ENCODE data around the gene GSTA4. TPM values are rescaled to one million over a fixed set of nuclear protein-coding genes. Genes with fewer than 3 reads are reported as not detected.
"Not testable (repeated sequence)": the region's sequence is repeated elsewhere in the genome, so short reads cannot be mapped to it uniquely, and the experiment has no call there.

GSTA4 gene
- total and polyA plus RNA-seq, 2 experiments from 2014 or later: 26.5 to 37.9 TPM

GRCh38 chr6:52965380-52965779, 29.7 kb downstream of the GSTA4 start:
- no peak overlapping the region for H2AFZ ChIP-seq
- H3K36me3 ChIP-seq (ENCODE audit: low read depth): no peaks in the 10 kb centered on the region
- H3K79me2 ChIP-seq (ENCODE audit: insufficient read depth): no peaks in the 10 kb centered on the region
- H3K9ac ChIP-seq: no peak overlapping the region
- no peaks in the 10 kb centered on the region for H3K9me3 ChIP-seq (ENCODE audit: low read depth)
- H3K4me2 ChIP-seq (ENCODE audit: unreplicated experiment): no peak overlapping the region
- no peak overlapping the region for H3K27ac ChIP-seq
- 53 to 54% methylated on average over 4 of the region's 4 CpGs for WGBS, 2 experiments (ENCODE audit: low coverage in 1 of 2, low lambda C conversion rate in 2 of 2, missing lambda C conversion rate in 2 of 2)
- TF ChIP-seq EZH2 (IDR thresholded peaks at IDR 0.05; ENCODE audit: insufficient read depth, poor library complexity, severe bottlenecking) (no peak), EZH2phosphoT487 (IDR thresholded peaks at IDR 0.05; ENCODE audit: insufficient read depth, low read depth) (no peak)
- H4K20me1 ChIP-seq (ENCODE audit: insufficient read depth): no peaks in the 10 kb centered on the region
- in situ Hi-C loops (cut with MboI): no loop called here
- no peaks in the 10 kb centered on the region for H3K9me2 ChIP-seq (ENCODE audit: insufficient read depth)
- H3K4me1 ChIP-seq (ENCODE audit: insufficient read depth): no peaks in the 10 kb centered on the region
- no peak overlapping the region for H3K4me3 ChIP-seq
- DNase-seq: no peak
- no peaks in the 10 kb centered on the region; the same call in 1 of the 2 replicates for H3K27me3 ChIP-seq (replicated peaks; ENCODE audit: insufficient read depth)
- no peaks in the 10 kb centered on the region for H3F3A ChIP-seq (ENCODE audit: insufficient read depth)

GRCh38 chr6:52964318-52964717, 30.8 kb downstream of the GSTA4 start:
- in situ Hi-C loops (cut with MboI): no loop called here
- no peak overlapping the region for H3K27ac ChIP-seq
- no peak overlapping the region for H3K9ac ChIP-seq
- no peak overlapping the region for H2AFZ ChIP-seq
- no peak for DNase-seq
- 18 to 37% methylated on average over 1 of the region's 1 CpG for WGBS, 2 experiments (ENCODE audit: low coverage in 1 of 2, low lambda C conversion rate in 2 of 2, missing lambda C conversion rate in 2 of 2)
- H3K36me3 ChIP-seq (ENCODE audit: low read depth): no peaks in the 10 kb centered on the region
- no peaks in the 10 kb centered on the region; the same call in 1 of the 2 replicates for H3K27me3 ChIP-seq (replicated peaks; ENCODE audit: insufficient read depth)
- H3K79me2 ChIP-seq (ENCODE audit: insufficient read depth): no peaks in the 10 kb centered on the region
- no peak overlapping the region for H3K4me3 ChIP-seq
- TF ChIP-seq EZH2 (IDR thresholded peaks at IDR 0.05; ENCODE audit: insufficient read depth, poor library complexity, severe bottlenecking): no peak
- TF ChIP-seq EZH2phosphoT487 (IDR thresholded peaks at IDR 0.05; ENCODE audit: insufficient read depth, low read depth): no peak
- H3K9me2 ChIP-seq (ENCODE audit: insufficient read depth): no peaks in the 10 kb centered on the region
- H3F3A ChIP-seq (ENCODE audit: insufficient read depth): no peaks in the 10 kb centered on the region
- H3K4me2 ChIP-seq (ENCODE audit: unreplicated experiment): no peak overlapping the region
- no peaks in the 10 kb centered on the region for H3K9me3 ChIP-seq (ENCODE audit: low read depth)
- H4K20me1 ChIP-seq (ENCODE audit: insufficient read depth): no peaks in the 10 kb centered on the region
- H3K4me1 ChIP-seq (ENCODE audit: insufficient read depth): no peaks in the 10 kb centered on the region

DNA sequence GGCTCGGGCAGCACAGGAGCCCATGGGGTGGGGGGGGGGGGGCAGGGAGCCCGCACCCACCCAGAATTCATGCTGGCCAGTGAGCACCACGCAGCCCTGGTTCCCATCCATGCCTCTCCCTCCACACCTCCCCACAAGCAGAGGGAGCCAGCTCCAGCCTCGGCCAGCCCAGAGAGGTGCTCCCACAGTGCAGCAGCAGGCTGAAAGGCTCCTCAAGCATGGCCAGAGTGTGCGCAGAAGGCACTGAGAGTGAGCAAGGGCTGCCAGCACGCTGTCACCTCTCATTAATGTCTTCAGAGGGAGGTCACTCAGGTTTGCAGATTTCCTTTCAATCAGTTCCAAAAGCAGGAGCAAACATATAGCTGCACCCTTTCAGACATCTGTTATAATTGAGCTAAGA, 32.4 kb downstream of the GSTA4 start:
- in situ Hi-C loops (cut with MboI): no loop called here
- no peak for DNase-seq
- Histone ChIP-seq H3F3A (ENCODE audit: insufficient read depth) (no peaks in the 10 kb centered on the region), H3K27ac (no peak overlapping the region), H4K20me1 (ENCODE audit: insufficient read depth) (no peaks in the 10 kb centered on the region), H3K4me3 (no peak overlapping the region), H3K4me2 (ENCODE audit: unreplicated experiment) (no peak overlapping the region), H2AFZ (no peak overlapping the region), H3K4me1 (ENCODE audit: insufficient read depth) (no peaks in the 10 kb centered on the region), H3K9me2 (ENCODE audit: insufficient read depth) (no peaks in the 10 kb centered on the region), H3K9ac (no peak overlapping the region), H3K9me3 (ENCODE audit: low read depth) (no peaks in the 10 kb centered on the region), H3K27me3 (replicated peaks; ENCODE audit: insufficient read depth) (peaks cover 1% of the 10 kb centered on the region; the same call in 1 of the 2 replicates), H3K36me3 (ENCODE audit: low read depth) (no peaks in the 10 kb centered on the region), H3K79me2 (ENCODE audit: insufficient read depth) (no peaks in the 10 kb centered on the region)
- WGBS, 2 experiments (ENCODE audit: low coverage in 1 of 2, low lambda C conversion rate in 2 of 2, missing lambda C conversion rate in 2 of 2): 39 to 63% methylated on average over 3 to 6 of the region's 6 CpGs
- TF ChIP-seq EZH2phosphoT487 (IDR thresholded peaks at IDR 0.05; ENCODE audit: insufficient read depth, low read depth) (no peak), EZH2 (IDR thresholded peaks at IDR 0.05; ENCODE audit: insufficient read depth, poor library complexity, severe bottlenecking) (no peak)

GRCh38 chr6:52961022-52961421, 34.1 kb downstream of the GSTA4 start:
- 59 to 65% methylated on average over 9 to 10 of the region's 10 CpGs for WGBS, 2 experiments (ENCODE audit: low coverage in 1 of 2, low lambda C conversion rate in 2 of 2, missing lambda C conversion rate in 2 of 2)
- H2AFZ ChIP-seq; H3K4me3 ChIP-seq; H3K27ac ChIP-seq; in situ Hi-C loops (cut with MboI); H3K4me1 ChIP-seq (ENCODE audit: insufficient read depth); H3K4me2 ChIP-seq (ENCODE audit: unreplicated experiment); H3F3A ChIP-seq (ENCODE audit: insufficient read depth); H3K9me3 ChIP-seq (ENCODE audit: low read depth); DNase-seq; H3K9ac ChIP-seq; H3K9me2 ChIP-seq (ENCODE audit: insufficient read depth); H3K79me2 ChIP-seq (ENCODE audit: insufficient read depth); H3K36me3 ChIP-seq (ENCODE audit: low read depth); H4K20me1 ChIP-seq (ENCODE audit: insufficient read depth): not testable (repeated sequence)
- peaks cover 11% of the 10 kb centered on the region; the same call in 1 of the 2 replicates for H3K27me3 ChIP-seq (replicated peaks; ENCODE audit: insufficient read depth)

- H4K20me1 ChIP-seq (ENCODE audit: insufficient read depth); H3K9me2 ChIP-seq (ENCODE audit: insufficient read depth); DNase-seq; H3F3A ChIP-seq (ENCODE audit: insufficient read depth); H3K36me3 ChIP-seq (ENCODE audit: low read depth); in situ Hi-C loops (cut with MboI); H3K9ac ChIP-seq; H3K9me3 ChIP-seq (ENCODE audit: low read depth); H3K79me2 ChIP-seq (ENCODE audit: insufficient read depth); H3K4me3 ChIP-seq; H2AFZ ChIP-seq; H3K4me1 ChIP-seq (ENCODE audit: insufficient read depth); H3K4me2 ChIP-seq (ENCODE audit: unreplicated experiment); H3K27ac ChIP-seq: not testable (repeated sequence)
- 57 to 61% methylated on average over 8 of the region's 8 CpGs for WGBS, 2 experiments (ENCODE audit: low coverage in 1 of 2, low lambda C conversion rate in 2 of 2, missing lambda C conversion rate in 2 of 2)
- H3K27me3 ChIP-seq (replicated peaks; ENCODE audit: insufficient read depth): peaks cover 11% of the 10 kb centered on the region; the same call in 1 of the 2 replicates
Measured at GRCh38 chr6:52960211-52960610, 34.9 kb downstream of the GSTA4 start.

Measured in GM23248 (cell line).